ENCODE data around the gene SPATA31C1.
"Not testable (repeated sequence)": the region's sequence is repeated elsewhere in the genome, so short reads cannot be mapped to it uniquely, and the experiment has no call there.

Gene SPATA31C1

GRCh38 chr9:87917662-87918061 lies at the start of gene SPATA31C1:
SPATA31C1 (plus strand) TSS chr9:87917962.
- not testable (repeated sequence) for DNase-seq (ENCODE audit: low read depth)

GRCh38 chr9:87868175-87868574 lies 49.6 kb upstream of the SPATA31C1 start:
- DNase-seq (ENCODE audit: low read depth): no peak

GRCh38 chr9:87868635-87869034 lies 49.1 kb upstream of the SPATA31C1 start:
- DNase-seq (ENCODE audit: low read depth): no peak

DNA sequence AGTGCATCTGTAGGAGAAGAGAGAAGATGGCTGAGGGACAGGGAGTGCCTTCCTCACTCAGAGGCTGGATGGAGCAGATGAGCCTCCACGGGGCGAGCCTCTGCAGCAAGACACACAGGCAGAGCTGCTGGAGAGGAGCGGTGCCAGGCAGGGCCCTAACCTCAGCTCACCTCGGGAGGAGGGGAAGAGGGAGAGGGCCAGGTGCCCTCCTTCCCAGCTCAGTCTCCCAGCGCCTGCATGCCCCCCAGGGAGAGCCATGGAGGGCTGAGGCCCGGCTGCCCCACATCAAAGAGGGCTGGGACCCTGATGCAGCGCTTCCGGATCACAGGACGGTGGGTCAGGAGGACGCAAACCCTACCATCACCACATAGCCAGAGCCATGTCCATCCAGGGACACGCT lies 48.7 kb upstream of the SPATA31C1 start:
- no peak for DNase-seq (ENCODE audit: low read depth)

DNA sequence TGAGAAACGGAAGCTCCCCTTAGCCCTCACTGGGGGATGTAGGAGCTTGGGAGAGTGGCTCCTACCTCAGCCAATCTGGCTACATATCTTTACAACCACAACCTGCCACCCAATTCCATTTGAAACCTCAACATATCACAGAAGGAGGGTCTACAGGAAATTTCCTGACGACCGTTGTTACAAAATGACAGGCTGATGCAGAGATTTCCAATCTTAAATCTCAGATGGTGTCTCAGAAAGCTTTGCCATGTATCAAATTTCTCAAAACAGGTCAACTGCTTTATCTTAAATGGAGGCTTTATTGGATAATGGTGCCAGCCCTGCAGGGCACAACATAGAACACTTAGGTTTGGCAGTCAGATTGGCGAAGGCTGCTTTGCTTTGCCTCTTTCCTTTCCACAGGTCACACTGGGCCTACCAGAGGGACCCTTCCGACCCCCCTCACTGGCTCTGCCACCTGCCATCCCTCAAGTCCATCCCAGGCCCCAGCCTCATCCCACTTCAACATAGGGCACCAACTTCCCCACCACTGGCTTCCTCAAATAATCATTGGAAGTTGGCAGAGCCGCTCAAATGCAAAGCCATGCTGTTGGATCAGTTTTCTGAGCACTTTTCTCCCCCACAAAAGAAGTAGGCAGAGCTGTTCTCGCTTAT lies 46.2 kb upstream of the SPATA31C1 start:
- no peak for DNase-seq (ENCODE audit: low read depth)

DNA sequence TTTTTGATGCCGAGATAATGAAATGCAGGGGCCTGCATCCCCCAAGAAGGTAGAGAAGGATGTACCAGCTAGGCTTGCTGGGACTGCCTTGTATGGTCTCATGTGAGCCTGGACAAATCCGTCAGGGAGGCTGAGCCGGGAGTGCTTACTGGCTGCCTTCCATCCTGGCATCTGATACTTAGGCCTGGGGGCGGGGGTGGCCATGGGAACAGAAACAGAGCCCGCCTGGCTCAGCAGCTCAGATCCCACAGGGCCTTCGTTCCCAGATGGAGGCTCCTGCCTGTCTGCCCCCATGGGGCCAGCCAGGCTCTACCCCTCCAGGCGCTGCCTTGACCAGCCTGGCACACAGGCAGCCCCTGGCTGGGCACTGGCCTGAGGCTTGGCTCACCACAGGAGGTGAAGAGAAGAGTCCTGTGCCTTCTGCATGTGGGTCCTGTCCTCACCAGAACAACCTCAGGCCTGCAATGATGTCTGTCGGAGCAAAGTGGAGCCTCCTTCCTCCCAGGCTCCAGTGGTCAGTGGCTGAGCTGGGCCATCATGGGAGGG lies 45.6 kb upstream of the SPATA31C1 start:
- peak; percentile 36 for DNase-seq (ENCODE audit: low read depth)

DNA sequence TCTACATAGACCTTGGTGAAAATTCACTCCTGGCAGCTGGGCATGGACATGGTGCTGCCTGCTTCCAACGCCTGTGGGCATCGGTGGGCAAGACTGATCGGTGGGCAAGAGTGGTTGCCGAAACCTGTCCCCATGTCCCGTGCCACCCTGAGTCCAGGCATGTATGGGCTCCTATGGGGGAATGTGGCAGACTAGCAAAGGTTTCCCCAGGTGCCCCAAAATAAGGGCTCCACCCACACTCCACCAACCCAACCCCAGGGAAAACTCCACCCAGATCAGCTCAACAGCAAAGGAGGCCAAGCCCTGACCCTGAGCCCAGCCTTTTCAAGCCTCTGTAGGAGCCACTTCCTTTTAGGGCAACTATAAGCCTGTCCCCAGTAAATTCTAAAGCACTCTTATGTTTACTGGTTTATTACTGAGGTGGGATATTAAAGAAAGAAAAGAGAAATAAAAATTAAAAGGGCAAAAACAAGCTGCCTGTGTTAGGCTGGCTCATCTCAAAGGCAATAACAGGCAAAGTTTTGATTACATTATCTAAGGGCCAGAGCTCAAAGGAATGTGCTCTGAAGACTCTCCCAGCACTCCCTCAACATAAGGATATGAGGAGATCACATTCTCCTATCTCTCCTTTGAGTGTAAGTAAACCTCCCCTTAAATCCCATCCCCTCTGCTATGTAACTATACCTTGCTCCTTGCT lies 44.0 kb upstream of the SPATA31C1 start:
- DNase-seq (ENCODE audit: low read depth): peak; percentile 36

GRCh38 chr9:87874304-87874623 lies 43.5 kb upstream of the SPATA31C1 start:
- DNase-seq (ENCODE audit: low read depth): peak; percentile 36

- no peak for DNase-seq (ENCODE audit: low read depth)
These were observed 42.7 kb upstream of the SPATA31C1 start for GRCh38 chr9:87875060-87875459.

GRCh38 chr9:87875831-87876545 lies 41.8 kb upstream of the SPATA31C1 start:
- DNase-seq (ENCODE audit: low read depth): no peak

DNA sequence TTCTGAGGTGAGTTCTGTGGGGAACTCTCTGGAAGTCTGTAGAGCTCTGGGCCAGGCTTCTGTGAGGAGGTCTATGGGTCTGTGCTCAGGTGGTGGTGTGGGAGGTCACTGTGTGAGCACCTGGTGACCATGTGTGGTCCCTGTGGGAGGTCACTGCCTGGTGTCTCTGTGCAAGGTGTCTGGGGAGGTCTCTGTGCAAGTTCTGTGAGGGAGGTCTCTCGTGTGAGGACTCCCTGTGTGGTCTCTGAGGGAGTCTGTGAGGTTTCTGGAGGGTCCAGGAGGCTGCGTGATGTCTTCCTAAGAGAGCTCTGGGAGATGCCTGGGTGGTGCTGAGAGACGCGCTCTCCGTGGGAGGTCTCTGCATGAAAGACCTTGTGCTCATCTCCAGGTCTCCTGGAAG lies 41.1 kb upstream of the SPATA31C1 start:
- no peak for DNase-seq (ENCODE audit: low read depth)

GRCh38 chr9:87878989-87879511 lies 38.7 kb upstream of the SPATA31C1 start:
- DNase-seq (ENCODE audit: low read depth): peak; percentile 82

GRCh38 chr9:87880116-87880515 lies 37.6 kb upstream of the SPATA31C1 start:
- peak; percentile 23 for DNase-seq (ENCODE audit: low read depth)

GRCh38 chr9:87880683-87881082 lies 37.1 kb upstream of the SPATA31C1 start:
- no peak for DNase-seq (ENCODE audit: low read depth)

DNA sequence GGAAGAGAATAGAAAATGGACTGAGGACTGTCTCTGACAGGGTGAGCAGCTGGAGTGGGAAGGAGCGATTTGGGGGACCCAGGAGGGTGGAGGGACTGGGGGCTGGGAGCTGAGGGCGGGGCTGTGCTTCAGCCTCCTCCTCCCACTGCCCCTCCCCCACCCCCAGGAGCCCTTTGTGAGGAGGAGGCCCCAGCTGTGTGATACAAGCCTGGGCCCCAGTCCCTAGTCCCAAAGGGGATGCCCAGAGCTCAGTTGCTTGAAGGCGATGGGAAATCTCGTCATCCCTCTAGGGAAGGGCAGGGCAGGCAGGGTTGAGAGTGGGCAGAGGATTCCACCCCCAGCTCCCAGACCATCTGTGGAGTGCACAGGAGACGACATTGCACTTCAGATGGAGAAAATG lies 35.1 kb upstream of the SPATA31C1 start, which contains the start of gene SPATA31E1:
Gene SPATA31E1 (plus strand): TSS at position 251 of the 400 bp plus-strand sequence. CDS start 15 bp downstream, at position 266.
- no peak for DNase-seq (ENCODE audit: low read depth)

GRCh38 chr9:87883274-87883673 lies 34.5 kb upstream of the SPATA31C1 start:
- no peak for DNase-seq (ENCODE audit: low read depth)

DNA sequence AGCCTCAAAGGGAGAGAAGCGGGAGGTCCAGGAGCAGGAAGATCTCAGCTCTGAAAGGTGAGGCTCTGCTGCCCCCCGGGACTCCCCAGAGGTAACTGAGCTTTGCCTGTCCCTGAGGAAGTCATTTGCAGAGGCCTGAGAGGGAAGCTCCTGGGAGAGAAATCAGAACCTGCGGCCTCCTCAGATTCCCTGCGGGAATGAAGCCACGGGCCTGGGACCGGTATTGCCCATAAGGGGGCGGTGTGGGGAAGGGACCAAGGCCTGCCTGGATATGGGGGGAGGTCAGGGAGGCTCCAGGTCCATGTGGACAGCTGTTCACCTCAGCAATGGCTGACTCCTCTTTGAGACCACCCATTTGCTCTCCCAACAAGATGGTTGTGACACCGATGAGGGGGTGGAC lies 33.8 kb upstream of the SPATA31C1 start:
- no peak for DNase-seq (ENCODE audit: low read depth)

DNA sequence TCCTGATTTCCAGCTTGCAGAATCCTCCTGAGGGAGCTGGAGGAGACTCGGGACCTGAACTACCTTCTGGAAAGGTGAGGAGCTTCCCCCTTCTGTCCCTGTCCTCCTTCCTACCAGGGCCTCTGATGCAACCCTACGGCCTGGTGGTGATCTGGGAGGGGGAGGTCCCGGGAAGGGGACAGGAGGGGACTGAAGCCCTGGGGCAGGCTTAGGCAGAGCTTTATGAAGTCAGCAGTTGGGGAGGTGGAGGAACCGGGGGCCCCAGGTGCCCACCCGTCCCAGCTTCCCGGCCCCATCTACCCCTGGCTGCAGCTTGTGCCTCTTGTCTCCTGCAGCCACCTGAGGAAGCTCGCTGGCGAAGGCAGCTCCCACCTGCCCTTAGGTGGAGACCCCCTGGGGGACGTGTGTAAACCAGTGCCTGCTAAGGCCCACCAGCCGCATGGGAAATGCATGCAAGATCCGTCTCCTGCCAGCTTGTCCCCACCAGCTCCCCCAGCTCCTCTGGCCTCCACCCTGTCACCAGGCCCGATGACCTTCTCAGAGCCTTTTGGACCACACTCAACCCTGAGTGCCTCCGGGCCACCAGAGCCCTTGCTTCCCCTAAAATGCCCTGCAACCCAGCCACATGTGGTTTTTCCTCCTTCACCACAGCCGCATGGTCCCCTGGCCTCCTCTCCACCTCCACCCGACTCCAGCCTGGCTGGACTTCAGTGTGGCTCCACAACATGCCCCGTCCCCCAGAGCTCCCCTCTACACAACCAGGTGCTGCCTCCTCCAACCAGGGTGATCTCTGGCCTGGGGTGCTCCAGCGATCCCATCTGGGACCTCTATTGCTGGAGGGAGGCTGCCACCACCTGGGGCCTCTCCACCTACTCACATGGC lies 32.9 kb upstream of the SPATA31C1 start:
- no peak for DNase-seq (ENCODE audit: low read depth)

- DNase-seq (ENCODE audit: low read depth): no peak
These were observed 32.1 kb upstream of the SPATA31C1 start for GRCh38 chr9:87885484-87886189.

- no peak for DNase-seq (ENCODE audit: low read depth)
These were observed 31.4 kb upstream of the SPATA31C1 start for GRCh38 chr9:87886210-87886932.

Measured in amniotic epithelial cell (primary cell).